HG03103 (cell line): Measurements from ENCODE around the gene FLYWCH1.

ENCODE experiments used
- ATAC-seq: cut with Tn5 transposase; IDR thresholded peaks from one replicate; pipeline ENCODE4 v1.9.1; 2021; ENCODE audit warnings: low read depth; ENCODE audit not compliant: unreplicated experiment

The FLYWCH1 gene

GRCh38 chr16:2911638-2912329 is at the start of gene FLYWCH1:
Gene FLYWCH1 (plus strand): TSS chr16:2911931. CDS start chr16:2929686, 17,755 bp downstream.
- ATAC-seq = peak; percentile 90

- ATAC-seq = no peak
Observed at GRCh38 chr16:2865651-2866050, 46.1 kb upstream of the FLYWCH1 start.

GRCh38 chr16:2866431-2866830 is 45.3 kb upstream of the FLYWCH1 start:
- ATAC-seq = no peak

GRCh38 chr16:2867661-2867986 is 44.1 kb upstream of the FLYWCH1 start:
- no peak for ATAC-seq

GRCh38 chr16:2867987-2868789 is 43.5 kb upstream of the FLYWCH1 start:
- no peak for ATAC-seq

GRCh38 chr16:2871926-2872325 is 39.8 kb upstream of the FLYWCH1 start:
- no peak for ATAC-seq

GRCh38 chr16:2874032-2874911 is 37.5 kb upstream of the FLYWCH1 start:
- ATAC-seq = no peak

GRCh38 chr16:2874912-2875362 is 36.8 kb upstream of the FLYWCH1 start:
- ATAC-seq = peak; percentile 76

GRCh38 chr16:2879854-2880508 is 31.8 kb upstream of the FLYWCH1 start:
- no peak for ATAC-seq

- ATAC-seq = peak; percentile 9
Observed at GRCh38 chr16:2881783-2882649, 29.7 kb upstream of the FLYWCH1 start.

GRCh38 chr16:2882650-2883457 is 28.9 kb upstream of the FLYWCH1 start, which contains the start of gene FLYWCH2:
Gene FLYWCH2 (plus strand): TSS chr16:2883215. CDS start chr16:2896450, 13,235 bp downstream.
- ATAC-seq = peak; percentile 80

- no peak for ATAC-seq
Observed at GRCh38 chr16:2883458-2883908, 28.2 kb upstream of the FLYWCH1 start.

GRCh38 chr16:2884041-2884451 is 27.7 kb upstream of the FLYWCH1 start:
- ATAC-seq = no peak

- ATAC-seq = no peak
Observed at GRCh38 chr16:2894231-2894630, 17.5 kb upstream of the FLYWCH1 start.

- ATAC-seq = no peak
Observed at GRCh38 chr16:2895813-2896212, 15.9 kb upstream of the FLYWCH1 start.

- ATAC-seq = no peak
Observed at GRCh38 chr16:2896480-2897010, 15.2 kb upstream of the FLYWCH1 start.

GRCh38 chr16:2897110-2897509 is 14.6 kb upstream of the FLYWCH1 start:
- ATAC-seq = no peak

- ATAC-seq = no peak
Observed at GRCh38 chr16:2898831-2899563, 12.7 kb upstream of the FLYWCH1 start.
